ENCODE data around the gene RMDN3. TPM values are rescaled to one million over a fixed set of nuclear protein-coding genes. Genes with fewer than 3 reads are reported as not detected.

Gene RMDN3
- total and polyA plus RNA-seq, 2 of the 13 experiments (the other 11 are each of a cell fraction or from before 2014, with no cell fraction given): 16.8 to 19.5 TPM

GRCh38 chr15:40796041-40796440 lies 41.0 kb upstream of the RMDN3 start:
- no TSS peak for BruUV-seq (replicated peaks)
- TF ChIP-seq ZNF883 (CRISPR knock-in tag; IDR thresholded peaks at IDR 0.05; ENCODE audit: not compliant biosample characterization): no peak
- H3K36me3 ChIP-seq (replicated peaks in 1 of 2; ENCODE audit: control insufficient read depth in 1 of 2, insufficient read depth in 2 of 2, low read length in 2 of 2): peaks cover 0 to 4% of the 10 kb centered on the region in 2 experiments; a peak in 1 of 5 replicates
- DNase-seq (ENCODE audit: low spot score) (no peak), FAIRE-seq (no peak), ATAC-seq (no peak)
- intact Hi-C loops (cut with micrococcal nuclease; ENCODE audit: unreplicated experiment): no loop called here
- H3K79me2 ChIP-seq (ENCODE audit: insufficient read depth, low read length): peaks cover 16% of the 10 kb centered on the region
- 86% methylated on average over 2 of the region's 2 CpGs for WGBS (ENCODE audit: low lambda C conversion rate)
- peak overlapping the region; percentile 29 for H3K27ac ChIP-seq (ENCODE audit: extremely low read length, insufficient read depth, low read length)
- peaks cover 50% of the 10 kb centered on the region for H3K4me1 ChIP-seq (ENCODE audit: insufficient read depth, low read length)
- CTCF ChIA-PET (ENCODE audit: low intra/inter-chr PET ratio, low total read pairs): no interaction called here
- H2AFZ ChIP-seq (ENCODE audit: low read length): no peak overlapping the region
- no peak overlapping the region for H3K4me2 ChIP-seq (ENCODE audit: low read depth, low read length)
- POLR2A ChIA-PET: interaction anchor here (1.1 to 1.3 kb wide), 2 partner anchors 11 to 32 kb away, joined by 3 read pairs; partner anchors contain the start of genes DNAJC17, GCHFR and ZFYVE19
- H3K9me3 ChIP-seq (ENCODE audit: low read length): no peaks in the 10 kb centered on the region
- in situ Hi-C loops (cut with HindIII; ENCODE audit: extremely low pct_ligation_motif_present, low pct_unique_long_range_greater_than_20kb): no loop called here
- H3K4me3 ChIP-seq (replicated peaks in 1 of 3; ENCODE audit: insufficient read depth in 1 of 3, low read depth in 2 of 3, low read length in 3 of 3): no peak overlapping the region
- H3K27me3 ChIP-seq (ENCODE audit: control insufficient read depth in 1 of 2, insufficient read depth in 2 of 2, low read length in 2 of 2): no peaks in the 10 kb centered on the region
- no peak overlapping the region for H3K9ac ChIP-seq (ENCODE audit: insufficient read depth, low read depth, low read length)
- no peaks in the 10 kb centered on the region for H4K20me1 ChIP-seq (ENCODE audit: insufficient read depth, low read length)

- DNase-seq (ENCODE audit: low spot score): peak; percentile 96
- TF ChIP-seq ZBTB21 (CRISPR knock-in tag; IDR thresholded peaks at IDR 0.05) (no peak), ZBTB4 (CRISPR knock-in tag; IDR thresholded peaks at IDR 0.05; ENCODE audit: borderline replicate concordance) (0 out of 2 replicates have a peak, but pooled peaks have one; percentile 19), KLF9 (CRISPR knock-in tag; IDR thresholded peaks at IDR 0.05; ENCODE audit: low read depth) (no peak), SPEN (CRISPR knock-in tag; IDR thresholded peaks at IDR 0.05; ENCODE audit: low read depth) (peak; percentile 49; the same call in 1 of the 2 replicates), HDAC2 (CRISPR knock-in tag; IDR thresholded peaks at IDR 0.05) (peak; percentile 90), MZF1 (CRISPR knock-in tag; IDR thresholded peaks at IDR 0.05; ENCODE audit: borderline replicate concordance) (no peak), SNAPC4 (CRISPR knock-in tag; IDR thresholded peaks at IDR 0.05) (no peak)
These were observed 38.3 kb upstream of the RMDN3 start for GRCh38 chr15:40793216-40793989.

More at GRCh38 chr15:40793216-40793989, 38.3 kb upstream of the RMDN3 start:
- H3K4me3 ChIP-seq (replicated peaks in 1 of 3; ENCODE audit: insufficient read depth in 1 of 3, low read depth in 2 of 3, low read length in 3 of 3): peak overlapping the region in 2 of 3 experiments; percentile 1 to 14; a peak in 2 of 6 replicates
- peaks cover 0 to 4% of the 10 kb centered on the region in 2 experiments; a peak in 1 of 5 replicates for H3K36me3 ChIP-seq (replicated peaks in 1 of 2; ENCODE audit: control insufficient read depth in 1 of 2, insufficient read depth in 2 of 2, low read length in 2 of 2)
- intact Hi-C loops (cut with micrococcal nuclease; ENCODE audit: unreplicated experiment): no loop called here
- in situ Hi-C loops (cut with HindIII; ENCODE audit: extremely low pct_ligation_motif_present, low pct_unique_long_range_greater_than_20kb): no loop called here
- H2AFZ ChIP-seq (ENCODE audit: low read length): no peak overlapping the region
- WGBS (ENCODE audit: low lambda C conversion rate): 19% methylated on average over 9 of the region's 9 CpGs
- H3K27ac ChIP-seq (ENCODE audit: extremely low read length, insufficient read depth, low read length): peak overlapping the region; percentile 96
- peaks cover 50% of the 10 kb centered on the region for H3K4me1 ChIP-seq (ENCODE audit: insufficient read depth, low read length)
- H3K4me2 ChIP-seq (ENCODE audit: low read depth, low read length): peak overlapping the region; percentile 71
- POLR2A ChIA-PET: interaction anchor here (0.6 to 2.4 kb wide), 6 partner anchors 8 to 99 kb away, joined by 3 to 8 read pairs (median 4); partner anchors contain the start of genes DNAJC17, GCHFR, RAD51 and ZFYVE19
- H3K27me3 ChIP-seq (ENCODE audit: control insufficient read depth in 1 of 2, insufficient read depth in 2 of 2, low read length in 2 of 2): no peaks in the 10 kb centered on the region
- no peaks in the 10 kb centered on the region for H4K20me1 ChIP-seq (ENCODE audit: insufficient read depth, low read length)
- ATAC-seq (peak; percentile 94), FAIRE-seq (peak; percentile 76)
- BruUV-seq (replicated peaks): no TSS peak
- H3K79me2 ChIP-seq (ENCODE audit: insufficient read depth, low read length): peaks cover 18% of the 10 kb centered on the region
- H3K9ac ChIP-seq (ENCODE audit: insufficient read depth, low read depth, low read length): peak overlapping the region; percentile 56
- H3K9me3 ChIP-seq (ENCODE audit: low read length): no peaks in the 10 kb centered on the region
- CTCF ChIA-PET (ENCODE audit: low intra/inter-chr PET ratio, low total read pairs): no interaction called here

Data from HepG2 (cell line).